ENCODE data around the gene LCE1F.

Gene LCE1F

GRCh38 chr1:152774875-152775274, at the start of gene LCE1F:
TSS of gene LCE1F (plus strand) at chr1:152775140. CDS start at chr1:152776372, 1,232 bp downstream.
- H3K9me3 ChIP-seq (ENCODE audit: control insufficient read depth, low read length), result no peaks in the 10 kb centered on the region
- H3K27me3 ChIP-seq (replicated peaks; ENCODE audit: control insufficient read depth, insufficient read depth, low read length), result no peaks in the 10 kb centered on the region
- H3K36me3 ChIP-seq (ENCODE audit: control insufficient read depth, insufficient read depth, low read length, severe bottlenecking), result no peaks in the 10 kb centered on the region
- no peak within 1 kb of the TSS for H3K4me3 ChIP-seq (ENCODE audit: low read length)
- no peak within 1 kb of the TSS for H3K9ac ChIP-seq (ENCODE audit: low read length)
- DNase-seq (ENCODE audit: low read depth), result no peak
- peaks cover 5% of the 10 kb centered on the region for H3K4me1 ChIP-seq (ENCODE audit: control insufficient read depth, insufficient read depth, low read length)

GRCh38 chr1:152725261-152725660, 49.7 kb upstream of the LCE1F start:
- Histone ChIP-seq H3K27me3 (replicated peaks; ENCODE audit: control insufficient read depth, insufficient read depth, low read length) (peaks cover 10% of the 10 kb centered on the region), H3K9ac (ENCODE audit: low read length) (no peak overlapping the region), H3K4me1 (ENCODE audit: control insufficient read depth, insufficient read depth, low read length) (no peaks in the 10 kb centered on the region), H3K9me3 (ENCODE audit: control insufficient read depth, low read length) (no peaks in the 10 kb centered on the region), H3K4me3 (ENCODE audit: low read length) (no peak overlapping the region), H3K36me3 (ENCODE audit: control insufficient read depth, insufficient read depth, low read length, severe bottlenecking) (no peaks in the 10 kb centered on the region)
- no peak for DNase-seq (ENCODE audit: low read depth)

- Histone ChIP-seq H3K9ac (ENCODE audit: low read length) (no peak overlapping the region), H3K27me3 (replicated peaks; ENCODE audit: control insufficient read depth, insufficient read depth, low read length) (no peaks in the 10 kb centered on the region), H3K4me1 (ENCODE audit: control insufficient read depth, insufficient read depth, low read length) (no peaks in the 10 kb centered on the region), H3K4me3 (ENCODE audit: low read length) (no peak overlapping the region), H3K9me3 (ENCODE audit: control insufficient read depth, low read length) (no peaks in the 10 kb centered on the region), H3K36me3 (ENCODE audit: control insufficient read depth, insufficient read depth, low read length, severe bottlenecking) (no peaks in the 10 kb centered on the region)
- no peak for DNase-seq (ENCODE audit: low read depth)
These were observed 46.0 kb upstream of the LCE1F start for GRCh38 chr1:152728986-152729385.

- Histone ChIP-seq H3K27me3 (replicated peaks; ENCODE audit: control insufficient read depth, insufficient read depth, low read length) (no peaks in the 10 kb centered on the region), H3K9me3 (ENCODE audit: control insufficient read depth, low read length) (no peaks in the 10 kb centered on the region), H3K4me1 (ENCODE audit: control insufficient read depth, insufficient read depth, low read length) (peaks cover 10% of the 10 kb centered on the region), H3K4me3 (ENCODE audit: low read length) (no peak overlapping the region), H3K36me3 (ENCODE audit: control insufficient read depth, insufficient read depth, low read length, severe bottlenecking) (no peaks in the 10 kb centered on the region), H3K9ac (ENCODE audit: low read length) (no peak overlapping the region)
- DNase-seq (ENCODE audit: low read depth), result no peak
These were observed 39.3 kb upstream of the LCE1F start for GRCh38 chr1:152735648-152736047.

- Histone ChIP-seq H3K9me3 (ENCODE audit: control insufficient read depth, low read length) (no peaks in the 10 kb centered on the region), H3K4me1 (ENCODE audit: control insufficient read depth, insufficient read depth, low read length) (peaks cover 16% of the 10 kb centered on the region), H3K36me3 (ENCODE audit: control insufficient read depth, insufficient read depth, low read length, severe bottlenecking) (no peaks in the 10 kb centered on the region), H3K4me3 (ENCODE audit: low read length) (no peak overlapping the region), H3K9ac (ENCODE audit: low read length) (no peak overlapping the region), H3K27me3 (replicated peaks; ENCODE audit: control insufficient read depth, insufficient read depth, low read length) (no peaks in the 10 kb centered on the region)
- no peak for DNase-seq (ENCODE audit: low read depth)
These were observed 36.9 kb upstream of the LCE1F start for GRCh38 chr1:152737997-152738396.

- peaks cover 34% of the 10 kb centered on the region for H3K4me1 ChIP-seq (ENCODE audit: control insufficient read depth, insufficient read depth, low read length)
- no peak for DNase-seq (ENCODE audit: low read depth)
- H3K27me3 ChIP-seq (replicated peaks; ENCODE audit: control insufficient read depth, insufficient read depth, low read length), result no peaks in the 10 kb centered on the region
- no peaks in the 10 kb centered on the region for H3K36me3 ChIP-seq (ENCODE audit: control insufficient read depth, insufficient read depth, low read length, severe bottlenecking)
- no peaks in the 10 kb centered on the region for H3K9me3 ChIP-seq (ENCODE audit: control insufficient read depth, low read length)
- H3K9ac ChIP-seq (ENCODE audit: low read length), result no peak overlapping the region
- no peak overlapping the region for H3K4me3 ChIP-seq (ENCODE audit: low read length)
These were observed 35.1 kb upstream of the LCE1F start for GRCh38 chr1:152739841-152740240.

GRCh38 chr1:152741656-152742055, 33.3 kb upstream of the LCE1F start:
- Histone ChIP-seq H3K4me1 (ENCODE audit: control insufficient read depth, insufficient read depth, low read length) (peaks cover 35% of the 10 kb centered on the region), H3K9ac (ENCODE audit: low read length) (no peak overlapping the region), H3K4me3 (ENCODE audit: low read length) (no peak overlapping the region), H3K9me3 (ENCODE audit: control insufficient read depth, low read length) (no peaks in the 10 kb centered on the region), H3K27me3 (replicated peaks; ENCODE audit: control insufficient read depth, insufficient read depth, low read length) (no peaks in the 10 kb centered on the region), H3K36me3 (ENCODE audit: control insufficient read depth, insufficient read depth, low read length, severe bottlenecking) (no peaks in the 10 kb centered on the region)
- no peak for DNase-seq (ENCODE audit: low read depth)

GRCh38 chr1:152743371-152744145, 31.4 kb upstream of the LCE1F start:
- H3K36me3 ChIP-seq (ENCODE audit: control insufficient read depth, insufficient read depth, low read length, severe bottlenecking), result no peaks in the 10 kb centered on the region
- peaks cover 29% of the 10 kb centered on the region for H3K4me1 ChIP-seq (ENCODE audit: control insufficient read depth, insufficient read depth, low read length)
- H3K4me3 ChIP-seq (ENCODE audit: low read length), result no peak overlapping the region
- no peaks in the 10 kb centered on the region for H3K27me3 ChIP-seq (replicated peaks; ENCODE audit: control insufficient read depth, insufficient read depth, low read length)
- no peaks in the 10 kb centered on the region for H3K9me3 ChIP-seq (ENCODE audit: control insufficient read depth, low read length)
- no peak for DNase-seq (ENCODE audit: low read depth)
- no peak overlapping the region for H3K9ac ChIP-seq (ENCODE audit: low read length)

- Histone ChIP-seq H3K4me1 (ENCODE audit: control insufficient read depth, insufficient read depth, low read length) (peaks cover 25% of the 10 kb centered on the region), H3K9ac (ENCODE audit: low read length) (no peak overlapping the region), H3K36me3 (ENCODE audit: control insufficient read depth, insufficient read depth, low read length, severe bottlenecking) (no peaks in the 10 kb centered on the region), H3K27me3 (replicated peaks; ENCODE audit: control insufficient read depth, insufficient read depth, low read length) (no peaks in the 10 kb centered on the region), H3K9me3 (ENCODE audit: control insufficient read depth, low read length) (no peaks in the 10 kb centered on the region), H3K4me3 (ENCODE audit: low read length) (no peak overlapping the region)
- DNase-seq (ENCODE audit: low read depth), result no peak
These were observed 29.6 kb upstream of the LCE1F start for GRCh38 chr1:152745289-152745704.

GRCh38 chr1:152745765-152746444, 29.0 kb upstream of the LCE1F start:
- Histone ChIP-seq H3K9ac (ENCODE audit: low read length) (no peak overlapping the region), H3K9me3 (ENCODE audit: control insufficient read depth, low read length) (no peaks in the 10 kb centered on the region)

GRCh38 chr1:152747831-152748230, 27.1 kb upstream of the LCE1F start:
- H3K4me1 ChIP-seq (ENCODE audit: control insufficient read depth, insufficient read depth, low read length), result peaks cover 29% of the 10 kb centered on the region
- H3K9ac ChIP-seq (ENCODE audit: low read length), result no peak overlapping the region
- H3K36me3 ChIP-seq (ENCODE audit: control insufficient read depth, insufficient read depth, low read length, severe bottlenecking), result no peaks in the 10 kb centered on the region
- no peaks in the 10 kb centered on the region for H3K9me3 ChIP-seq (ENCODE audit: control insufficient read depth, low read length)
- no peaks in the 10 kb centered on the region for H3K27me3 ChIP-seq (replicated peaks; ENCODE audit: control insufficient read depth, insufficient read depth, low read length)
- H3K4me3 ChIP-seq (ENCODE audit: low read length), result no peak overlapping the region
- no peak for DNase-seq (ENCODE audit: low read depth)

More at GRCh38 chr1:152745765-152746444, 29.0 kb upstream of the LCE1F start:
- no peaks in the 10 kb centered on the region for H3K36me3 ChIP-seq (ENCODE audit: control insufficient read depth, insufficient read depth, low read length, severe bottlenecking)
- no peak for DNase-seq (ENCODE audit: low read depth)
- no peak overlapping the region for H3K4me3 ChIP-seq (ENCODE audit: low read length)
- H3K4me1 ChIP-seq (ENCODE audit: control insufficient read depth, insufficient read depth, low read length), result peaks cover 25% of the 10 kb centered on the region
- no peaks in the 10 kb centered on the region for H3K27me3 ChIP-seq (replicated peaks; ENCODE audit: control insufficient read depth, insufficient read depth, low read length)
